HG02623 (cell line): ENCODE data around the gene ZNF148.

ENCODE experiments used
- ATAC-seq: cut with Tn5 transposase; IDR thresholded peaks from one replicate; pipeline ENCODE4 v1.9.1; 2021; ENCODE audit warnings: moderate library complexity; ENCODE audit not compliant: unreplicated experiment

Gene ZNF148

DNA sequence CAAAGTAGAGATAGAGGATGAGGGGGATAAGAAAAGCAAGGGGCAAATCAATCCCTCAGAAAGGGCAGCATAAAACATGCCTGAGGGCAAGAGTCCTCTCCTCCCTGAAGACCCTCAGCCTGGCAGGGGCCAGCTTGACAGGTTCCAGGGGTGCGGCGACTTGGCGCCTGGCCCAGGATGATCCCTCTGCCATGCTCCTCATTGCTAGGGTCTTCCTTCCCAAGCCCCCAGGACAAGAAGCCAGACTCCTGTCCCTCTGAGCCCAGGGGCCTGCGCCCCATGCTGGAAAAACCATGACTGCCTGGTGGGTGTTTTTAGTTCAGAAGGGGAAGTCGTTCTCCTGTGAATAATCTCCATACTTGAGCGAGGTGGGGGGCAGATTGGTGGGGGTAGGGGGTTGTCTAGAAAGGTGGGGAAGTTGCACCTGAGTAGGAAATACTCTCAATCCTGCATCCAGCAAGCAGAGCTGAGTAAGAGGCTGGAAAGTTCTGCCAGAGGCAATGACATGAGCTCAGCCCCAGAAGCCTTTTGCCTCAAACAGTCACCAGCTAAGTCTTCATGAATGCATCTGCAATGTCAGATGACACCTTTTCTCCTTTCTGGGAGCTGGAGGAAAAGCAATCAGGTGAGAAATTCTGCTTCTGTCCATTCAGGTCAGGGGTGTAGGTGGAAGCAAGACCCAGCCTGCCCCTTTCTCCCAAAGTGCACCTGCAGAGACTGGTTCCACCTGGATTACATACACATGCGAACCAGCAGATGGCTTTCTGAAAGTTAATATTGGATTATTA, 180.9 kb downstream of the ZNF148 start:
- ATAC-seq = no peak

DNA sequence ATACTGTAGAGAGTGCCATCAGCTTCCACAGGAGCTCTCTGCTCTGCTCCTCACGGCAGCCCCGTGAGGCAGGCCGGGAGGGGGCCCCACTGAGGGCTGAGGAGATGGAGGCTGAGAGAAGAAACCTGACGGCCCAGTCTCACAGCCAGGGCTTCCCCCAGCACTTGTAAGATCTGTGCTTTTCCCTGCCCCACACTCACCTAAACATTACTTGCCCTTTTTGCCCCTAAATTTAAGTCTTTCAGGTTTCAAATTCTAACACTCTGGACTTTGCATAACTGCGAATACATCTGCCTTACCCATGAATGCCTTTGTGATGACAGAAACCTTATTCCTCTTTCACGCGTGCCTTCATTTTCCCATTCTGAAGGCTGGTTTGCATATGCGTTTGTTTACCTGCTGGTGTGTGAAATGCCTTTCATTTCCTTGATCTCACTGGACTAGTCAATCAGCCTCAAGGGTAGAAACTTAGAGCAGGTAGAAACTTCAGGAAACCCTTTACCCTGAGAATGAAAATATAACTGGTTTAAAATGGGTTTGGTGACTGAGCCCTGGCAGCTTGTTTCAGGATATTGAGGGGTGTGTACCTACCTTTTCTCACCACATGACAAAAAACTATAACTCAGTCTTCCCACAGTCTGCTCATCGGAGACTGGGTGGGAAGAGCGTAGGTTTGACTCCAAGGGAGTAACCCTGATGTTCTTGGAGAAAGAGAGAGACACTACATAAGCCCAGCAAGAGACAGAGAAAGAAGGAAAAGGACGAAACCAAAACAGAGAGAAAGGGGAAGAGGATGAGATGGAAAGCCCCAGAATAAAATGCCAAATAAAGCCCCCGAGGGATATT, 182.7 kb downstream of the ZNF148 start:
- peak; percentile 64 for ATAC-seq

DNA sequence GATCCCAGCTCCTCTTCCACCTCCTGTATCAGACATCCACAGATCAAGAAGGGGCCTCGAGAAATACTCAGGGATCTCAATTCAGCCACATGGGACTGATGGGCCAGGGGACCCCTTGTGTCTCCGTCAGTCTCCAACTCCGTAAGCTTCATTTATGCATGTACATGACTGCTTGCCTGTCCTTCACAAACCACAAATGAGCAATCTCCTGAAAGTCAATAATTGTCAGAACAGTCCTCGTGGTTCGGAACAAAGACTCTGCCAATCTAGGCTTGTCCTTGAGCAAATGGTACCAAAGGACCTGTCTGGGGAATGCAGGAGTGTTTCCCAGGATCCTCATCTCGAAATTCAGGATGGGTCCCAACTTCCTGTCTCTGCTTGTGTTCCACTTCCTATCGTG, 183.4 kb downstream of the ZNF148 start:
- ATAC-seq = no peak

DNA sequence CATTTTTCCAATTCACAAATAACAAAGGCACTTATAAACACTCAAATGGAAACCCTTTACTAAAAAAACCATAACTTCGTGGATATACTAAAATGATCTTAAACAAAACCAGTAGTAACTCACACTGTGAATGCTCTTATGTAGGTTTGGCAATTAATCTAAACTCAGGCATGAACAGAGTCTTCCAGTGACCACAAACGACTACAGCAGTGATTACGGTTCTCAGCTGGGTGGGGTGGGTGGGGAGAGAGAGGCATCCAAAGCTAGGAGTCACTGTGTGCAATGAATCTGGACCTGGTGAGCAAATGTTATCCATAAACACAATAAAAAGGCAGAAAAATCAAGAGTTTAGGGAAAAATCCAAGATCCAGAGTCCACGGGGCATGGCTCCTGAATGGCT, 183.9 kb downstream of the ZNF148 start:
- no peak for ATAC-seq

DNA sequence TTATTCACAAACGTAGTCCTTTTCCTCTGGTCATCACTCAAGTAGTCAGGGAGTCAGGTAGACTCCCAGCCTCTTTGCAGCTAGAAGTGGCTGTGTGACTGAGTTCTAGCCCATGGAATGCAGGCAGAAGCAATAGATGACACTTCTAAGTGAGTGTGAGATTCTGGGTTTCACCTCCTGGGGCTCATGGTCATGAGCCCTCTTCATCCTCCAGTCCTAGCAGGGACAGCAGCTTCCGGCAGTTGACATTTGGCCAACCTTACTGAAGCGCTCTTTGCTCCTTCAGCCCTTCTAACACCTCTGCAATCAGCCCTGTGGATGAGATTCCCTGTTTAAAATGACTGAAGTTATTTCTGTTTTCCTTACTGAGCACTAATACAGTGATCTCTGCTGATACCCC, 184.3 kb downstream of the ZNF148 start:
- ATAC-seq = no peak

DNA sequence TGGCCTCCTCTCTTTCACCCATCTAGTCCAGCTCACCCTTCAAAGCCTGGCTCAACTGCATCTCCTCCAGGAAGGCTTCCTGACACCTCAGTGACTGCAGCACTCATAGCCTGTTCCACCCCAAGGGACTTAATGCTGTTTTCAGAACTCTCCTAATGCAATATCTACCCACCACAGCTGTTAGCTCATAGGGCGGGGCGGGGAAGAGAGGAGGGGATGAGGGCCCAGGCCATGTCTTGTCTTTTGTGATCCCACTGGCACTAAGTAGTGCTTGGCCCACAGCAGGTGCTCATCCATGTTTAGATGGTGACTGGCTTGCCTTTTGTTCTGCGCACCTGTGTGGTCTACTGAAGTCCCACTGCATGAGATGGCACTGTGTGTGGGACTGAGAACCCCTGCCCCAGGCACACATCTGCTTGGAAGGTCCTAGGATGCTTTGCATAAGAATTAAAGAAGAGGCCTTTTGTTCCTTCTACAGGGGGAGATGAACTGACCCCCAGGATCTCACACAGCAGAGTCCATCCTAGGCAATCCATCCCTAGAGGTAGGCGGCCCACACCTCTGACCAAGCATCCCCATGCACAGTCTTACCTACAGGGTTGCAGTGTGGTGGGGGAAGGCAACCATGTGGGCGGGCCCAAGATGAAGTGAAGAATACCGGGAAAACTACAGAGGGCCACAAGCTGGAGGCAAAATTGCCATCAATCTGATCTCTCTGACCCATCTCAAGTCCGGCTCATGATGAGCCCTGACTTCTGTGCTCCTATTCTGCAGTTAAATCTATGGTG, 185.6 kb downstream of the ZNF148 start:
- no peak for ATAC-seq

DNA sequence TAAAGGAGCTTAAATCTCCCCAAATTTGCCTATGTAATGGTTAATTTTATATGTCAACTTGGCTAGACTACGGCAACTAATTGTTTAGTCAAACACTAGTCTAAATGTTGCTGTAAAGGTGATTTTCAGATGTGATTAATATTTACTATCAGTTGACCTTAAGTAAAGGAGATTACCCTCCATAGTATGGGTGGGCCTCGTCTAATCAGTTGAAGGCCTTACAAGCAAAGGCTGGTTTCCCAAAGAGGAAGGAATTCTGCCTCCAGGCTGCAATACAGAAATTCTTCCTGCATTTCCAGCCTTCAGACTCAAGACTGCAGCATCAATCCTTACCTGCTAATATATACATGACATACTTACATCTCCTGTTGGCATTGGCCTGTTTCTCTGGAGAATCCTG, 186.2 kb downstream of the ZNF148 start:
- ATAC-seq = no peak

DNA sequence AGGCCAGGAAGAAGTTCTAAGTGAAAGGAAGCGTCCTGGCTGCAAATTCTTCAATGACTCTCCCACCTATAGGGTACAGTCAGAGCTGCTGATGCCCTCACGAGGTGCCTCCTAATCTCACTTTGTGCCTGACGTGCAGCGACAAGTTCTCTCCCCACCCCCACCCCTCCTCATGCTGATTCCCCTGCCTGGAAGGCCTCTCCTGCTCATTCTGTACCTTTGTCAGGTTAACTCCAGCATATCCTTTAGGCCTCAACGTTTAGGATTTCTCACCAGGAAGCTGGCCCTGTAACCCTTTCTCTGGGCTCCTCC, 187.6 kb downstream of the ZNF148 start:
- no peak for ATAC-seq

DNA sequence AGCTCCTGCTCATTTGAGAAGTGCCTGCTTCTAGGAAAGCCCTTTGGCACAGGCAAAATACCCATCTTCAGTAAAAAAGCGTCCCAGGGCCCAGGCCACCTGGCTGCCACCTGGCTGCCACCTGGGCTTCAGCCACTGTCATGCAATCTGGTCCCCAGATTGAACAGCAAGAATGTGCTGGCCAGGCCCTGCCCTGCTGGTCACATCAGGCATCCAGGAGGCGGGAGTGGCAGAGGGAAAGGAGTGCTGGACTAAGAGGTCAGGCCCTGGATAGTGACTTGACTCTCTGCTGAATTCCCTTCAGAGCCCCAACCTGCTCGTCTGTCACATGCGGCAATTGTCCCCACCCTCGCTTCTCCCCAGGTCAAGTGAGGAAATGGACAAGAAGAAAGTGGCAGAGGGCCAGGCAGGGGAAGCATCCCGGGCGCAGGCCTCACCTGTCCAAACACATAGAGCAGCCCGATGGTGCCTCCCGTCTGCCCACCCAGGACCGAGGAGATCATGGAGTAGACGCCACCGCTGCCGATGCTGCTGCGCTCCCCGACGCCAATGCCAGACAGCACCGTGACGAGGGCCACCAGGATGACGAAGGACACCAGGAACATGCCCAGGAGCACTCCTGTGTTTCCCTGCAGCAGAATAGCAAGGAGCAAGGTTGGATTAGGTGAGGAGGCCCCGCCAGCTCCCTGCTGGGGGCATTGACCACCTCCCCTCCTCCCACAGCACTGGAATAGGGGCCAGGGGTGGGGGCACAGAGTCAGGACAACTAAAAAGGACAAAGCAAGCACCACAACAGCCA, 188.1 kb downstream of the ZNF148 start:
- ATAC-seq = no peak

DNA sequence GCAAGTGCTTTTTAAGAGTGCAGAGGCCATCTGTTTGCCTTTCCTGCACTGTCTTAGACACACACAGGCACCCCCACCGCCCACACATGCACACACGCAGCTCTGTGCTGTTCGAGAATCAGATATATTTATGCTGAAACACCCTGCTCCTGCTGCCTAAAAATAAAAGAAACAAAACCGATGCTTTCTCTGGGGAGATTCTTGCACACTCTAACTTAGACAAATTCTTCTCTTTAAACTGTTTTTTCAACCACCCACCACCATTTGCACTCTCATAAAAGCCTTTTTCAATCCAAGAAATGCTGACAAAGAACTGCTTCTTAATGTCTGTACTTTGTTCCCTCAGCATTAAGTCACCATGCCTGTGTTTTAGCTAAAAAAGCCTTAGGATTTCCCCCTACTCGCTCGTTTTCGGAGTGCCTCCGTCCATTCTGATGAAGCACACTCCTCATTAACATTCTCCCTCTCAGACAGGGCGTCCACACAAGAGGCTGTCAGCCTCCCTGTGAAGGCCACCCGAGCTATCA, 188.8 kb downstream of the ZNF148 start:
- peak; percentile 78 for ATAC-seq

DNA sequence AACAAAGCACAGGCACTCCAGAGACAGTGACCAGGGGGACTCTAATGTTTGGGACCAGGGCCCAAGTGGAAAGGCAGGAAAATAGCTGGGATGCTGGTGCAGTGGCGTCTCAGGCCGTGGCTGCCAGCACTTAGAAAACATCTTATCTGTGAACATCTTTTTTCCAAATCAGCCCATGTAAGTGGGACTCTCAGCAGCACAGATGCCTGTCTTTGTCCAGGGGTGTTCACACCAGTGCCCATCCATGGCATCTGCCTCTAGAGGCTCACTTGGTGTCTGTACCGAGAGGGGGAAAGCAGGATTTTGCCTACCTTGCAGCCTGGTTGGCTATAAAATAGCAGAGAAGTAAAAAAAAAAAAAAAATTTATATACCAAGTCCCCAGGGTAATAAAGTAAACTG, 189.3 kb downstream of the ZNF148 start:
- ATAC-seq = no peak

DNA sequence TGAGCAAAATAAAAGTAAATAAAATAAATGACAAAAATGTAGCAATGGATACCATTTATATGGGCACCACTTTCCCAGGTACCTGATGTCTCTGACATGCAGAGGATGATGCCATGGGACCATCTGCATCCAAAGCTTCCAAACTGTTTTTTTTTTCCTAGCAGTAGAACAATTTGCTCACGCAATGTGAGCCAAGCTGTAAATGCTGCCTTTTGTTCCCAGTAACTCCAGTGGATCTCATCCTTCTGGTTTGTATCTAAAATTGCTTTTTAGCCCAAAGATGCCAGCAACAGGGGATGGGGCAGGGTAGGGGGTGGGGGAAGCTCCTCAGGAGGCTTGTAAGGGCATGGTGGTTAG, 195.3 kb downstream of the ZNF148 start:
- ATAC-seq = no peak

DNA sequence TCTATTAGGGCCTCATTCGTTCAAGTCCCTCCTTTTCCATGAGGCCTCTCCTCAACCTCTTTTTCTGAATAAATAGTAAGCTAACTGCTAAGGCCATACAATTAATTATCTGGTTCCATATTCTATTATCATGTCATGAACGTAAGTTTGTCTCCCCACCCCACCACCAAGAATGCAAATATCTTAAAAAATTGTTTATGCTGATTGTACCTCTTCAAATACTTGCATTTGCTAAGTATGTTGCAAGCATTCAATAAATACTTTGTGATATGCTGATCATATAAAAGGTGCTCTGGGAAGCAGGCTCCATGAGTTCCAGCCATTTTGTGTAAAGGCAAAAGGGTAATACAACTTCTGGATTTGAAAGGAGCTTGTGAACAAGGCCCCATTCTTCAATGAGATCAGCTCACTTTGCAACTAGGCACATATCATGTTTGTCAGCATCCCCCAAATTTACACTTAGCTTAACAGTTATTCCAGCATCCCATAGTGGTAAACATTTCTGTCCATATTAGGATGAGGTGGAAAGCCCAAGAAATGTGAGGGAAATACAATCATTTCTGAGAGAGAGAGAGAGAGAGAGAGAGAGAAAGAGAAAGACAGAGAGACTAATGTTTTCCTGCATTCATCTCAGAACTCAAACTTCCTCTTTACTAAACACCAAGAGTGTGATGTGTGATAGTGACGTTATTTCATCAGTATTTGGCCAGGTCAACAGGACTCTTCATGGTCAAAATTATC, 195.8 kb downstream of the ZNF148 start:
- ATAC-seq = no peak

DNA sequence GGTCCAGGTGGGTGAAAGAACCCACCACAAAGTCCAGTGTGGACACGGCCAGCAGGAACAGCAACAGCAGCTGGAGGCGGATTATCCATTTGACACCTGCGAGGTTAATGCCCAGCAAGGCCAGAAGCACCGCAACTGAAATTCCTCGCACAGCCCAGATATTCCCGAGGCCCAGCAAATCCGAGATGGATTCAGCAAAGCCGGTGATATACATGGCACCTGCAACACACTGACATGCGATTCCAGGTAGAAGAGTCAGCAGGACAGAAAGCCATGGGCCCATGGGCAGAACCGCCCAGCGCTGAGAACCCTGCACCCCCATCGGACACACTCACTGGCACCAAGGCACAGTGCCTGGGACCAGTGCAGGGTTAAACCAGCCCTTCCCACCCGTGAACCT, 197.4 kb downstream of the ZNF148 start:
- no peak for ATAC-seq
